ENCODE results near the gene PPM1J. TPM values are rescaled to one million over a fixed set of nuclear protein-coding genes. Genes with fewer than 3 reads are reported as not detected.
"Not testable (repeated sequence)": the region's sequence is repeated elsewhere in the genome, so short reads cannot be mapped to it uniquely, and the experiment has no call there.

PPM1J gene
- 1.8 TPM for total RNA-seq

- ATAC-seq (peak; percentile 94), DNase-seq (ENCODE audit: low spot score) (peak; percentile 100)
- intact Hi-C loops (cut with DNase I) = loop anchor here (10.0 kb wide), 1 partner anchor 211 kb away; the partner anchor contains the start of gene WNT2B
These were observed at the start of gene PPM1J for GRCh38 chr1:112715264-112716053. Gene PPM1J, minus strand, starts transcription at chr1:112715332. Its CDS starts 31 bp downstream, at chr1:112715301.

- no peak for DNase-seq (ENCODE audit: low spot score)
- intact Hi-C loops (cut with DNase I) = no loop called here
- ATAC-seq = no peak
These were observed 47.7 kb upstream of the PPM1J start for GRCh38 chr1:112762541-112763500.

GRCh38 chr1:112761714-112762480 is 46.8 kb upstream of the PPM1J start:
- intact Hi-C loops (cut with DNase I) = no loop called here
- ATAC-seq = no peak
- DNase-seq (ENCODE audit: low spot score) = no peak

- ATAC-seq = no peak
- intact Hi-C loops (cut with DNase I) = no loop called here
- no peak for DNase-seq (ENCODE audit: low spot score)
These were observed 44.1 kb upstream of the PPM1J start for GRCh38 chr1:112759228-112759627.

GRCh38 chr1:112754116-112754628 is 39.0 kb upstream of the PPM1J start:
- intact Hi-C loops (cut with DNase I) = no loop called here
- ATAC-seq = no peak
- DNase-seq (ENCODE audit: low spot score) = no peak

GRCh38 chr1:112748396-112748795 is 33.3 kb upstream of the PPM1J start:
- no peak for DNase-seq (ENCODE audit: low spot score)
- ATAC-seq = no peak
- intact Hi-C loops (cut with DNase I) = no loop called here

GRCh38 chr1:112744009-112744578 is 29.0 kb upstream of the PPM1J start:
- ATAC-seq = peak; percentile 68
- DNase-seq (ENCODE audit: low spot score) = no peak

GRCh38 chr1:112743174-112744008 is 28.3 kb upstream of the PPM1J start:
- intact Hi-C loops (cut with DNase I) = no loop called here
- no peak for DNase-seq (ENCODE audit: low spot score)
- peak; percentile 17 for ATAC-seq

More at GRCh38 chr1:112744009-112744578, 29.0 kb upstream of the PPM1J start:
- intact Hi-C loops (cut with DNase I) = no loop called here

- no peak for DNase-seq (ENCODE audit: low spot score)
- intact Hi-C loops (cut with DNase I) = no loop called here
- ATAC-seq = no peak
These were observed 22.4 kb upstream of the PPM1J start for GRCh38 chr1:112737573-112737972.

- intact Hi-C loops (cut with DNase I) = no loop called here
- ATAC-seq = no peak
- DNase-seq (ENCODE audit: low spot score) = no peak
These were observed 20.6 kb upstream of the PPM1J start for GRCh38 chr1:112735752-112736151.

- intact Hi-C loops (cut with DNase I) = no loop called here
These were observed 16.3 kb upstream of the PPM1J start for GRCh38 chr1:112731451-112731850.

GRCh38 chr1:112729909-112730308 is 14.8 kb upstream of the PPM1J start:
- no peak for ATAC-seq
- intact Hi-C loops (cut with DNase I) = loop anchor here (10.0 kb wide), 1 partner anchor 315 kb away; no protein-coding TSS in a partner anchor
- no peak for DNase-seq (ENCODE audit: low spot score)

More at GRCh38 chr1:112731451-112731850, 16.3 kb upstream of the PPM1J start:
- no peak for ATAC-seq
- DNase-seq (ENCODE audit: low spot score) = no peak

- ATAC-seq; DNase-seq (ENCODE audit: low spot score): not testable (repeated sequence)
- intact Hi-C loops (cut with DNase I) = loop anchor here (10.0 kb wide), 1 partner anchor 316 kb away; no protein-coding TSS in a partner anchor
These were observed 13.9 kb upstream of the PPM1J start for GRCh38 chr1:112729011-112729410.

GRCh38 chr1:112728306-112728971 is 13.3 kb upstream of the PPM1J start:
- ATAC-seq; DNase-seq (ENCODE audit: low spot score): not testable (repeated sequence)
- intact Hi-C loops (cut with DNase I) = loop anchor here (10.0 kb wide), 1 partner anchor 316 kb away; no protein-coding TSS in a partner anchor

- DNase-seq (ENCODE audit: low spot score) = no peak
- intact Hi-C loops (cut with DNase I) = loop anchor here (10.0 kb wide), 1 partner anchor 317 kb away; no protein-coding TSS in a partner anchor
These were observed 12.6 kb upstream of the PPM1J start for GRCh38 chr1:112727716-112728115.

GRCh38 chr1:112724240-112724639 is 9.1 kb upstream of the PPM1J start:
- intact Hi-C loops (cut with DNase I) = loop anchor here (5.0 to 10.0 kb wide), 2 partner anchors 83 to 321 kb away; no protein-coding TSS in a partner anchor
- DNase-seq (ENCODE audit: low spot score); ATAC-seq: not testable (repeated sequence)

More at GRCh38 chr1:112727716-112728115, 12.6 kb upstream of the PPM1J start:
- no peak for ATAC-seq

- ATAC-seq = no peak
- intact Hi-C loops (cut with DNase I) = loop anchor here (5.0 to 10.0 kb wide), 2 partner anchors 84 to 321 kb away; no protein-coding TSS in a partner anchor
- no peak for DNase-seq (ENCODE audit: low spot score)
These were observed 8.3 kb upstream of the PPM1J start for GRCh38 chr1:112723511-112723839.
